SK-N-SH (cell line): ENCODE measurements around the gene REPS2. TPM values are rescaled to one million over a fixed set of nuclear protein-coding genes. Genes with fewer than 3 reads are reported as not detected.

Source experiments
- CTCF ChIA-PET: fragments of 300-600, 350-600 bp; formaldehyde crosslinking; extraction: SDS; loops from one replicate; lab custom pipeline; 2021; lab: Yijun Ruan, JAX
- POLR2A ChIA-PET: fragments of 350-600 bp; sonication (Branson Sonifier 250); formaldehyde crosslinking; extraction: SDS; loops from one replicate; lab custom pipeline; 2020; ENCODE audit warnings: antibody characterized with exemption, inconsistent platforms; lab: Yijun Ruan, JAX
- DNase-seq: peaks from one replicate; pipeline ENCODE4 v3.0.0; 2012
- H2AFZ ChIP-seq: fragments of 200-600 bp; sonication (generic); 2 replicates; pipeline ENCODE4 v1.8.1; 2016; ENCODE audit warnings: antibody characterized with exemption, mild to moderate bottlenecking, low read depth
- H3F3A ChIP-seq: fragments of 200-600 bp; sonication (generic); replicated peaks from 2 replicates; pipeline ENCODE3; 2016; ENCODE audit warnings: antibody characterized with exemption, mild to moderate bottlenecking; ENCODE audit not compliant: insufficient read depth
- H3K27ac ChIP-seq, 2 experiments: fragments of 200-500 bp in 1 of 2; fragments of 200-600 bp in 1 of 2; sonication (Bioruptor generic) in 1 of 2; sonication (generic), shearing (Covaris generic) in 1 of 2; 2 replicates each; pipeline versions ENCODE4 v1.5.1 to v1.6.1; 2014 to 2016; ENCODE audit warnings: low read depth in 2 of 2, inconsistent platforms in 1 of 2, low read length in 1 of 2, mild to moderate bottlenecking in 1 of 2, mixed read lengths in 1 of 2
- H3K27me3 ChIP-seq: fragments of 200-600 bp; sonication (generic), shearing (Covaris generic); 2 replicates; pipeline ENCODE4 v1.6.1; 2016; ENCODE audit warnings: mixed run types; ENCODE audit not compliant: insufficient read depth
- H3K36me3 ChIP-seq, 2 experiments: fragments of 200-500 bp in 1 of 2; fragments of 200-600 bp in 1 of 2; sonication (Bioruptor generic) in 1 of 2; sonication (generic) in 1 of 2; replicated peaks in 1 of 2; 2 replicates each; pipeline versions ENCODE3 to v1.5.1; 2014 to 2016; ENCODE audit warnings: low read length in 1 of 2, mild to moderate bottlenecking in 1 of 2; ENCODE audit not compliant: insufficient read depth in 2 of 2, control insufficient read depth in 1 of 2
- H3K4me1 ChIP-seq, 2 experiments: fragments of 200-500 bp in 1 of 2; fragments of 200-600 bp in 1 of 2; sonication (Bioruptor generic) in 1 of 2; sonication (generic), shearing (Covaris generic) in 1 of 2; 2 replicates each; pipeline versions ENCODE4 v1.5.1 to v1.6.1; 2014 to 2016; ENCODE audit warnings: low read depth in 1 of 2, low read length in 1 of 2, mixed run types in 1 of 2; ENCODE audit not compliant: insufficient read depth in 2 of 2, control insufficient read depth in 1 of 2
- H3K4me2 ChIP-seq: fragments of 200-600 bp; sonication (generic), shearing (Covaris generic); 2 replicates; pipeline ENCODE4 v1.6.1; 2017; ENCODE audit warnings: mixed run types
- H3K4me3 ChIP-seq, 2 experiments: fragments of 200-500 bp in 1 of 2; fragments of 200-600 bp in 1 of 2; sonication (Bioruptor generic) in 1 of 2; sonication (generic), shearing (Covaris generic) in 1 of 2; 2 replicates each; pipeline versions ENCODE4 v1.5.1 to v1.8.1; 2014 to 2016; ENCODE audit warnings: low read depth in 2 of 2, inconsistent platforms in 1 of 2, low read length in 1 of 2, mild to moderate bottlenecking in 1 of 2, mixed read lengths in 1 of 2, moderate library complexity in 1 of 2
- H3K79me2 ChIP-seq: fragments of 200-600 bp; sonication (generic); 2 replicates; pipeline ENCODE4 v1.8.1; 2017; ENCODE audit warnings: mild to moderate bottlenecking; ENCODE audit not compliant: insufficient read depth
- H3K9ac ChIP-seq: fragments of 200-600 bp; sonication (generic); 2 replicates; pipeline ENCODE4 v1.6.1; 2017; ENCODE audit warnings: mixed run types
- H3K9me2 ChIP-seq: fragments of 200-600 bp; sonication (generic); 2 replicates; pipeline ENCODE4 v1.6.1; 2017; ENCODE audit warnings: mixed run types
- H3K9me3 ChIP-seq: fragments of 200-600 bp; sonication (generic); 2 replicates; pipeline ENCODE4 v1.6.1; 2017; ENCODE audit warnings: mixed run types, mild to moderate bottlenecking, moderate library complexity
- H4K20me1 ChIP-seq: fragments of 200-600 bp; sonication (generic); 2 replicates; pipeline ENCODE4 v1.6.1; 2017; ENCODE audit warnings: mild to moderate bottlenecking, mixed run types; ENCODE audit not compliant: insufficient read depth
- CHD2 ChIP-seq: fragments of 150-350 bp; IDR thresholded peaks from 2 replicates; pipeline ENCODE4 v1.6.1; 2018; ENCODE audit warnings: low read length; ENCODE audit not compliant: partially characterized antibody
- GABPA ChIP-seq: IDR thresholded peaks from 2 replicates; pipeline ENCODE4 v1.4.0; 2012; ENCODE audit warnings: low read depth, mild to moderate bottlenecking
- NFIC ChIP-seq: IDR thresholded peaks from 2 replicates; pipeline ENCODE4 v1.4.0; 2012; ENCODE audit warnings: borderline replicate concordance
- RXRA ChIP-seq: IDR thresholded peaks from 2 replicates; pipeline ENCODE4 v1.4.0; 2012; ENCODE audit warnings: low read depth, mild to moderate bottlenecking, borderline replicate concordance
- TAF1 ChIP-seq: IDR thresholded peaks from 2 replicates; pipeline ENCODE4 v1.6.1; 2012; ENCODE audit warnings: low read depth, mild to moderate bottlenecking, low read length, moderate library complexity, borderline replicate concordance
- WGBS: methylation state at CpG from one replicate; pipeline ENCODE4 v1.1.6; 2017; ENCODE audit warnings: low lambda C conversion rate; 5-methylcytosine and 5-hydroxymethylcytosine counted together
- polyA plus RNA-seq, 3 experiments: library from polyadenylated mRNA; depleted of rRNA; stranded (reverse); fragments of >200 nt; gene quantifications; 2 replicates each; pipeline ENCODE4 v1.2.3, GENCODE V29; 2012

The REPS2 gene
- polyA plus RNA-seq, 1 of the 3 experiments (the other 2 are of a cell fraction): 0.62 TPM

DNA sequence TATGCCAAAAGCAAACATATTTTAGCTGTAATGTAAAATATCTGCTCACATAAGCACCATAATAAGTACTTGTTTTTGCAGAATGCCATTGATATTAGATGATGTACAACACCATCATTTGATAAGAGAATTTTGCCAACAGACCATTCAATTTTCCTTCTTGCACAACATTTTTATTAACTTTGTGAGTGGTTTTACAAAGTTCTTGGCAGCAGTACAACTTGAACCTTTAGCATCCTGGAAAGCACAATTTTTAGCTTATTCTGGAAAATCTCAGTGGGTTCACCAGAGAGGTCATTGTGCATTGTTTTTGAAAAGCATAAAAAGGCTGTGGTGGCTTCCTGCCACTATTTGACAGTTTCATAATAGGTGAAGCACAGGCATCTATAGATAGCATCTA is 26.4 kb upstream of the REPS2 start:
- Histone ChIP-seq H3F3A (no peaks in the 10 kb centered on the region), H3K4me2 (no peak overlapping the region), H3K27me3 (no peaks in the 10 kb centered on the region; the same call in 1 of the 2 replicates), H3K4me3 (no peak overlapping the region), H3K9me2 (no peaks in the 10 kb centered on the region), H3K36me3 (no peaks in the 10 kb centered on the region), H4K20me1 (no peaks in the 10 kb centered on the region), H3K9me3 (no peaks in the 10 kb centered on the region; the same call in 1 of the 2 replicates), H3K9ac (no peak overlapping the region), H3K4me1 (no peaks in the 10 kb centered on the region), H3K27ac (no peak overlapping the region), H3K79me2 (no peaks in the 10 kb centered on the region), H2AFZ (no peak overlapping the region)
- CTCF ChIA-PET: no interaction called here
- POLR2A ChIA-PET: interaction anchor here (0.7 kb wide), 1 partner anchor 610 kb away, joined by 3 read pairs; no protein-coding TSS in a partner anchor
- TF ChIP-seq NFIC: no peak
- DNase-seq: no peak

DNA sequence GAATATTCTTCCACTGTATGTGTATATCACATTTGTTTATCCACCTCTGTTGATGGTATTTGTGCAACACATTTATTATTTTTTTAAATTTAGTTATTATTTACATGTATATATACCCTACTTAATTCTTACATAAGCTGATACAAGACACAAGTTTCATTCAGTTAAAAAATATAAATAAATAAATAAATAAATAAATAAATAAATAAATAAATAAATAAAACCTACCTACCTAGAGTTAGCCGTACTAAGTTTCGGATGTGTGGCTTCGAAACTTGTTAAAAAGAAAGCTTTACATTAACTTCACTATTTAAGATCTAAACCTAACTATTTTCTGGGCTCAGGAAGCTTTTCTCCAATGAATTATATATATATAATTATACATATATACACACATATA is 23.3 kb upstream of the REPS2 start:
- Histone ChIP-seq H3K4me3 (no peak overlapping the region), H3K27ac (no peak overlapping the region), H3K9me3 (no peaks in the 10 kb centered on the region; the same call in 1 of the 2 replicates), H3K36me3 (no peaks in the 10 kb centered on the region), H3K27me3 (no peaks in the 10 kb centered on the region; the same call in 1 of the 2 replicates), H4K20me1 (no peaks in the 10 kb centered on the region), H3K4me2 (no peak overlapping the region), H3K79me2 (no peaks in the 10 kb centered on the region), H3K9me2 (no peaks in the 10 kb centered on the region), H2AFZ (no peak overlapping the region), H3K9ac (no peak overlapping the region), H3F3A (no peaks in the 10 kb centered on the region), H3K4me1 (no peaks in the 10 kb centered on the region)
- ChIA-PET CTCF (no interaction called here), POLR2A (no interaction called here)
- no peak for TF ChIP-seq GABPA
- DNase-seq: no peak
- WGBS: 47% methylated on average over 3 of the region's 3 CpGs

- Histone ChIP-seq H3K9me3 (no peaks in the 10 kb centered on the region; the same call in 1 of the 2 replicates), H3K4me3 (no peak overlapping the region), H3K9me2 (no peaks in the 10 kb centered on the region), H3K4me2 (no peak overlapping the region), H3K27ac (no peak overlapping the region), H3K9ac (no peak overlapping the region), H3K4me1 (no peaks in the 10 kb centered on the region), H2AFZ (no peak overlapping the region), H3F3A (no peaks in the 10 kb centered on the region), H4K20me1 (no peaks in the 10 kb centered on the region), H3K27me3 (no peaks in the 10 kb centered on the region; the same call in 1 of the 2 replicates), H3K79me2 (no peaks in the 10 kb centered on the region), H3K36me3 (no peaks in the 10 kb centered on the region)
- ChIA-PET POLR2A (no interaction called here), CTCF (no interaction called here)
- TF ChIP-seq CHD2 (no peak), RXRA (no peak), TAF1 (no peak)
- DNase-seq: no peak
- 33% methylated on average over 1 of the region's 1 CpG for WGBS
These were observed 21.6 kb upstream of the REPS2 start for GRCh38 chrX:16924631-16925480.
